GM19240 (cell line): Measurements from ENCODE around the gene TANGO6.

Source experiments
- DNase-seq: peaks from one replicate; pipeline ENCODE4 v3.0.0; 2011; ENCODE audit warnings: low spot score; ENCODE audit not compliant: insufficient read length

TANGO6 gene

DNA sequence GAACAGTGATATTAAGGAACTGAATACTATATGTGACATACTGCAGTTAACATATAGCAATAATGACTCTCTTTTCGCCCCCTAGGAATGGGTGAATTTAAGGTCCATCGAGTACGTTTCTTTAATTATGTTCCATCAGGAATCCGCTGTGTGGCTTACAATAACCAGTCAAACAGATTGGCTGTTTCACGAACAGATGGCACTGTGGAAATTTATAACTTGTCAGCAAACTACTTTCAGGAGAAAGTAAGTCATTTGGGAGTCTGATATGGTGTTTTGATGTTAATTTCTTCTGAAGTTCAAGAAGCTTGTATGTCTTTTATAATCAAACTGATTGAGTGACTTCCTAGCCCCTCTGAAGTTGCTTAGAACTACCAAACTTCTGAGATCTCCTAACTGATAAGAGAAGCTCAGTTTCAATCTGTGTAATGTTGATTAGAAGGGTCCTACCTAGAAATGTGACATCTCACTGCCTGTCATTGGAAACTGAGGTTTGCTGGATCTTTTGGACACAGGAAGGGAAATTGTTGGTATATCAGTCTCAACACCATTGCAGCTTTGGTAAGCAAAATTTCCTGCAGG, 290.1 kb downstream of the TANGO6 start:
- no peak for DNase-seq
